Ovary (tissue), 9 donors: ENCODE data around the gene FAM193A. TPM values are rescaled to one million over a fixed set of nuclear protein-coding genes. Genes with fewer than 3 reads are reported as not detected.

ENCODE experiments used
- DNase-seq, 5 donors: peaks; one replicate each; pipeline ENCODE4 v3.0.0-alpha.2; 2019 to 2020
- H3K27ac ChIP-seq, 2 donors: fragments of 200-600 bp; one replicate each; pipeline versions ENCODE4 v1.5.1 to v1.8.0; 2019 to 2022
- H3K27me3 ChIP-seq: fragments of 200-600 bp; one replicate; pipeline ENCODE4 v1.8.0; 2022
- H3K36me3 ChIP-seq: fragments of 200-600 bp; sonication (generic); one replicate; pipeline ENCODE4 v1.5.1; 2019
- H3K4me1 ChIP-seq: one replicate; pipeline ENCODE4 v1.8.1; 2013; ENCODE audit warnings: mild to moderate bottlenecking, moderate library complexity; ENCODE audit not compliant: insufficient read depth
- H3K4me3 ChIP-seq: fragments of 200-600 bp; sonication (generic); one replicate; pipeline ENCODE4 v1.5.1; 2017
- H3K9me3 ChIP-seq, 2 donors: fragments of 200-600 bp in 1 of 2; sonication (generic) in 1 of 2; one replicate each; pipeline versions ENCODE4 v1.5.1 to v1.8.1; 2013 to 2019; ENCODE audit warnings: mild to moderate bottlenecking in 1 of 2, moderate library complexity in 1 of 2
- EP300 ChIP-seq: sonication (generic); formaldehyde crosslinking; IDR thresholded peaks from one replicate; pipeline ENCODE4 v1.6.1; 2017; ENCODE audit warnings: antibody characterized with exemption
- POLR2A ChIP-seq: fragments of 450-650 bp; IDR thresholded peaks from one replicate; pipeline ENCODE4 v1.6.1; 2017; ENCODE audit warnings: antibody characterized with exemption, mild to moderate bottlenecking, moderate library complexity
- WGBS, 3 donors: extraction: QIAGEN DNeasy Blood & Tissue Kit in 1 of 3; methylation state at CpG; one replicate each; pipeline versions ENCODE4 v1.1.5 to v1.1.7; 2013 to 2017; 5-methylcytosine and 5-hydroxymethylcytosine counted together
- intact Hi-C, 4 donors: fragments of 100-400 bp; cut with DNase I; formaldehyde crosslinking; loops; one replicate each; pipeline versions ENCODE4 v1.11.0 to v1.15.1; 2022 to 2023
- polyA plus RNA-seq, 2 donors: library from polyadenylated mRNA; stranded (reverse); fragments of 200-250 nt in 1 of 2; fragments of 350-450 nt in 1 of 2; fragmentation: Illumina TruSeq in 1 of 2; extraction: RNeasy Lipid Tissue Mini Kit (QIAGEN cat#74804) in 1 of 2; gene quantifications; one replicate each; pipeline ENCODE4 v1.2.3, GENCODE V29; 2013 to 2014
- total RNA-seq, 7 donors: library from RNA; depleted of rRNA in 2 of 7; stranded (reverse); fragments of >200 nt in 2 of 7; fragmentation: NEBNext Ultra II Directional in 3 of 7; extraction: Animal tissue kit (Norgen Biotek cat#: 25700) in 3 of 7; gene quantifications; one replicate each; pipeline versions ENCODE4 v1.1.0 to v1.2.4, GENCODE V29; 2016 to 2023
- TF ChIP-seq, protein P1 (sequence below), 3 donors: fragments of 450-650 bp in 2 of 3; fragments of 200-600 bp in 1 of 3; IDR thresholded peaks; one replicate each; pipeline versions ENCODE4 v1.5.1 to v1.8.0; 2016 to 2022; ENCODE audit warnings: antibody characterized with exemption in 3 of 3, mild to moderate bottlenecking in 1 of 3
- donor health status: DM: no; HTN: no; CAD: no; lungs with moderate emphysema.
- donor health status: DM: no; HTN: no; CAD: no.
- donor health status: Bipolar disorder and iron deficiency.
- donor health status: DM: yes; HTN: yes; CAD: no.
- donor health status: DM: no; HTN: no; CAD: no.
- donor health status: DM: yes; HTN: yes; CAD: no.

FAM193A gene
- total and polyA plus RNA-seq, 9 donors: 16.0 to 39.1 (median 28.7) TPM

DNA sequence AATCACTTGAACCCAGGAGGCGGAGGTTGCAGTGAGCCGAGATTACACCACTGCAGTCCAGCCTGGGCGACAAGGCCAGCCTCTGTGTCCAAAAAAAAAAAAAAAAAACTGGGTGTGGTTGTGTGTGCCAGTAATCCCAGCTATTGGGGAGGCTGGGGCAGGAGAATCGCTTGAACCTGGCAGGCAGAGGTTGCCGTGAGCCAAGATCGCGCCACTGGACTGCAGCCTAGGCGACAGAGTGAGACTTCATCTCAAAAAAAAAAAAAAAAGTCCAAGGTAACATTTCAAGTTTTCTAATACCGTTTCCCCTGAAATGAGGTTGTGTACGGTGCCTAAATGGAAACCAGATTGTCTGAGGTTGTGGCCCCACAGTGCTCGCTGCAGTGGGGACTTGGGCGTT, 35.6 kb downstream of the FAM193A start:
- peaks cover 13% of the 10 kb centered on the region for H3K4me1 ChIP-seq
- DNase-seq: no peak
- H3K36me3 ChIP-seq: no peaks in the 10 kb centered on the region
- 84 to 89% (median 88%) methylated on average over 12 of the region's 12 CpGs for whole genome bisulfite sequencing, 3 donors
- no peak overlapping the region for H3K4me3 ChIP-seq
- H3K27me3 ChIP-seq: no peaks in the 10 kb centered on the region
- no peak for TF ChIP-seq EP300
- TF ChIP-seq POLR2A: no peak
- TF ChIP-seq, protein P1, sequence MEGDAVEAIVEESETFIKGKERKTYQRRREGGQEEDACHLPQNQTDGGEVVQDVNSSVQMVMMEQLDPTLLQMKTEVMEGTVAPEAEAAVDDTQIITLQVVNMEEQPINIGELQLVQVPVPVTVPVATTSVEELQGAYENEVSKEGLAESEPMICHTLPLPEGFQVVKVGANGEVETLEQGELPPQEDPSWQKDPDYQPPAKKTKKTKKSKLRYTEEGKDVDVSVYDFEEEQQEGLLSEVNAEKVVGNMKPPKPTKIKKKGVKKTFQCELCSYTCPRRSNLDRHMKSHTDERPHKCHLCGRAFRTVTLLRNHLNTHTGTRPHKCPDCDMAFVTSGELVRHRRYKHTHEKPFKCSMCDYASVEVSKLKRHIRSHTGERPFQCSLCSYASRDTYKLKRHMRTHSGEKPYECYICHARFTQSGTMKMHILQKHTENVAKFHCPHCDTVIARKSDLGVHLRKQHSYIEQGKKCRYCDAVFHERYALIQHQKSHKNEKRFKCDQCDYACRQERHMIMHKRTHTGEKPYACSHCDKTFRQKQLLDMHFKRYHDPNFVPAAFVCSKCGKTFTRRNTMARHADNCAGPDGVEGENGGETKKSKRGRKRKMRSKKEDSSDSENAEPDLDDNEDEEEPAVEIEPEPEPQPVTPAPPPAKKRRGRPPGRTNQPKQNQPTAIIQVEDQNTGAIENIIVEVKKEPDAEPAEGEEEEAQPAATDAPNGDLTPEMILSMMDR (IDR thresholded peaks at IDR 0.05): no peak
- intact Hi-C loops: no loop called here
- H3K9me3 ChIP-seq: no peaks in the 10 kb centered on the region
- H3K27ac ChIP-seq: no peak overlapping the region

DNA sequence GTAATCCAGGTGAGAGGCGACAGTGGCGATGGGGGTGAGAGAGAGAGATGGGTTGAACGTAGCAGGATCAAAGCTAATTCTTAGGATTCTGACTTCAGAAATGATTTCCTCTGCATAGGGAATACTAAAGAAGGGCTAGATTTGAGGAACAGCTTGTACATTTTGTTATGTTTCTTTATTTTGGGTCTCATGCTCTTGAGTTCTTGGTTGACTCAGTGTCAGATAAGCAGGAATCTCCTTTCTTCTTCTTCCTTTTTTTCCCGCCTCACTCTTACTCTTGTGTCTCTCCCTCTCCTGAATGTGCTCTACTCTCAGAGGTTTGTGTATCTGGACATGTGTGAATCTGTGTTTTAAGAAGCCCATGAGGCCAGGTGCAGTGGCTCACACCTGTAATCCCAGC, 36.4 kb downstream of the FAM193A start:
- H3K4me1 ChIP-seq: peaks cover 13% of the 10 kb centered on the region
- no peak overlapping the region for H3K4me3 ChIP-seq
- H3K27me3 ChIP-seq: no peaks in the 10 kb centered on the region
- no peaks in the 10 kb centered on the region for H3K36me3 ChIP-seq
- TF ChIP-seq EP300: no peak
- TF ChIP-seq, protein P1 (IDR thresholded peaks at IDR 0.05): no peak
- no peak for TF ChIP-seq POLR2A
- no peak overlapping the region for H3K27ac ChIP-seq
- no peaks in the 10 kb centered on the region for H3K9me3 ChIP-seq
- 75 to 81% (median 77%) methylated on average over 4 of the region's 4 CpGs for WGBS, 3 donors
- DNase-seq: no peak
- intact Hi-C loops: no loop called here

DNA sequence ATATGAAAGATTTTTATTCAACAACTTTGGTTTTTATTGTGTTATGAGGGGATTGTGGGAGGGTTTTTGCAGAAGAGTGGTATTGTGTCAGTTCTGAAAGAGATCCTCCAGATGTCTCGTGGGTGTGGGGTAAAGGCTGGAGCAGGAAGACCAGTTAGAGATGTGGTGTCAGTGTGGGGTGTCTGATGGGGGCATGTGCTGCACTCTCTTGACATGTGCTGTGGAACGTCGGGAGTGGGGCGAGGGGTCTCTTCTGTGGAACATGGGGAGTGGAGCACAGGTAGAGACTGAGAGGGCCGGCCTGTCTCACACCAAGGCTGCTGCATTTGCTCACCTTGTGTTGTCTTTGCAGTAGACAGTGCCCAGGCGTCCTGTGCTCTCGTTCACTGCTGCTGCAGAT, 37.6 kb downstream of the FAM193A start:
- intact Hi-C loops: no loop called here
- DNase-seq: no peak
- Histone ChIP-seq H3K36me3 (no peaks in the 10 kb centered on the region), H3K4me3 (no peak overlapping the region), H3K9me3 (no peaks in the 10 kb centered on the region), H3K27me3 (no peaks in the 10 kb centered on the region), H3K27ac (no peak overlapping the region), H3K4me1 (peaks cover 15% of the 10 kb centered on the region)
- TF ChIP-seq, protein P1 (IDR thresholded peaks at IDR 0.05): no peak
- no peak for TF ChIP-seq EP300
- TF ChIP-seq POLR2A: no peak
- 88 to 92% (median 89%) methylated on average over 7 of the region's 7 CpGs for WGBS, 3 donors

DNA sequence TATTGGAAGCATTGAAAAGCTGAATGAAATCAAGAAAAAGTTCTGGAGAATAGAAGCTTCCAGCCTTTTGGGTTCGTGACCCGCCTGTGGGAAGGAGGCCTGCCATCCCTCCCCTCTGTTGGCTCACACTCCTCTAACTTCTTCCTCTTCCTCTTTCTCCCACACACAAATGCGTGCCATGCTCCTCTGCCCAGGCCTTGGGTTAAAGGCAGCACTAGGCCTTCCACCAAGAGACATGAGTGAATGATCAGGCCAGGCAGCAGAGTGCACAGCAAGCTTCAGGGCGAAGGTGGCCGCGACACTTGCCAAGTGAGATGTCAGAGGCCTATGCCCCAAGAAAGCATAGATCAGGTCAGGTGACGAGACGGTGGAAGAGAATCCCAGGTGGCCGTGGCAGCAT, 38.4 kb downstream of the FAM193A start:
- no peak for DNase-seq
- no peaks in the 10 kb centered on the region for H3K36me3 ChIP-seq
- TF ChIP-seq, protein P1 (IDR thresholded peaks at IDR 0.05): no peak
- no peak overlapping the region for H3K27ac ChIP-seq
- no peaks in the 10 kb centered on the region for H3K9me3 ChIP-seq
- no peak overlapping the region for H3K4me3 ChIP-seq
- 86 to 94% (median 93%) methylated on average over 9 of the region's 9 CpGs for WGBS, 3 donors
- no peaks in the 10 kb centered on the region for H3K27me3 ChIP-seq
- intact Hi-C loops: no loop called here
- H3K4me1 ChIP-seq: peaks cover 15% of the 10 kb centered on the region

DNA sequence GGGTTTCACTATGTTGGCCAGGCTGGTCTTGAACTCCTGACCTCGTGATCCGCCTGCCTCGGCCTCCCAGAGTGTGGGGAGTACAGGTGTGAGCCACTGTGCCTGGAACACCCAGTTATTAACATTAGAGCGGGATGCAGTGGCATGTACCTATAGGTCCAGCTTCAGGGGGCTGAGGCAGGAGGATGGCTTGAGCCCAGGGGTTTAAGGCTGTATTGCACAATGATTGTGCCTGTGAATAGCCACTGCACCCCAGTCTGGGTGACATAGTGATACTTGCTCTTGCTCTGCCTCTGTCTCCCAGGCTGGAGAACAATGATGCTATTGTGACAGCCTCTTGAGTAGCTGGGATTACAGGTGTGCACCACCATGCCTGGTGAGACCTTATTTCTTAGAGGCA, 39.8 kb downstream of the FAM193A start:
- Histone ChIP-seq H3K36me3 (no peaks in the 10 kb centered on the region), H3K4me1 (peaks cover 15% of the 10 kb centered on the region), H3K9me3 (no peaks in the 10 kb centered on the region), H3K27me3 (no peaks in the 10 kb centered on the region), H3K27ac (no peak overlapping the region), H3K4me3 (no peak overlapping the region)
- TF ChIP-seq POLR2A: no peak
- TF ChIP-seq, protein P1 (IDR thresholded peaks at IDR 0.05): no peak
- TF ChIP-seq EP300: no peak
- WGBS, 3 donors: 93 to 99% (median 96%) methylated on average over 4 of the region's 4 CpGs
- intact Hi-C loops: no loop called here
- DNase-seq: no peak
